GM23248 (cell line): ENCODE results near the gene NHS. TPM values are rescaled to one million over a fixed set of nuclear protein-coding genes. Genes with fewer than 3 reads are reported as not detected.

Experiments
- DNase-seq: peaks from one replicate; pipeline ENCODE4 v3.0.0-alpha.2; 2015
- H2AFZ ChIP-seq: fragments of 200-600 bp; sonication (generic); 2 replicates; pipeline ENCODE4 v1.6.1; 2016; ENCODE audit warnings: antibody characterized with exemption
- H3F3A ChIP-seq: fragments of 200-600 bp; sonication (generic); 2 replicates; pipeline ENCODE4 v1.6.1; 2016; ENCODE audit warnings: mild to moderate bottlenecking, antibody characterized with exemption, mixed run types; ENCODE audit not compliant: insufficient read depth
- H3K27ac ChIP-seq: fragments of 200-600 bp; sonication (generic); 2 replicates; pipeline ENCODE4 v1.5.1; 2016; ENCODE audit warnings: mild to moderate bottlenecking
- H3K27me3 ChIP-seq: fragments of 200-600 bp; sonication (generic); replicated peaks from 2 replicates; pipeline ENCODE4 v1.6.1; 2016; ENCODE audit warnings: mild to moderate bottlenecking; ENCODE audit not compliant: insufficient read depth
- H3K36me3 ChIP-seq: fragments of 200-600 bp; sonication (generic); 2 replicates; pipeline ENCODE4 v1.6.1; 2016; ENCODE audit warnings: low read depth, mild to moderate bottlenecking
- H3K4me1 ChIP-seq: fragments of 200-600 bp; sonication (generic); 2 replicates; pipeline ENCODE4 v1.6.1; 2016; ENCODE audit warnings: mild to moderate bottlenecking; ENCODE audit not compliant: insufficient read depth
- H3K4me2 ChIP-seq: fragments of 200-600 bp; sonication (generic); one replicate; pipeline ENCODE4 v1.6.1; 2016; ENCODE audit warnings: mild to moderate bottlenecking; ENCODE audit not compliant: unreplicated experiment
- H3K4me3 ChIP-seq: fragments of 200-600 bp; sonication (generic); 2 replicates; pipeline ENCODE4 v1.5.1; 2016; ENCODE audit warnings: mild to moderate bottlenecking
- H3K79me2 ChIP-seq: fragments of 200-600 bp; sonication (generic); 2 replicates; pipeline ENCODE4 v1.6.1; 2016; ENCODE audit warnings: mild to moderate bottlenecking; ENCODE audit not compliant: insufficient read depth
- H3K9ac ChIP-seq: fragments of 200-600 bp; sonication (generic); 2 replicates; pipeline ENCODE4 v1.6.1; 2016; ENCODE audit warnings: mild to moderate bottlenecking
- H3K9me2 ChIP-seq: fragments of 200-600 bp; sonication (generic); 2 replicates; pipeline ENCODE4 v1.6.1; 2016; ENCODE audit warnings: mixed run types, mild to moderate bottlenecking, moderate library complexity; ENCODE audit not compliant: insufficient read depth
- H3K9me3 ChIP-seq: fragments of 200-600 bp; sonication (generic); one replicate; pipeline ENCODE4 v1.6.1; 2017; ENCODE audit warnings: low read depth
- H4K20me1 ChIP-seq: fragments of 200-600 bp; sonication (generic); 2 replicates; pipeline ENCODE4 v1.6.0; 2016; ENCODE audit not compliant: insufficient read depth
- EZH2 ChIP-seq: fragments of 200-600 bp; sonication (generic); IDR thresholded peaks from 2 replicates; pipeline ENCODE4 v1.6.1; 2018; ENCODE audit warnings: antibody characterized with exemption, mild to moderate bottlenecking; ENCODE audit not compliant: insufficient read depth, poor library complexity, severe bottlenecking
- EZH2phosphoT487 ChIP-seq: fragments of 200-600 bp; sonication (generic); IDR thresholded peaks from 2 replicates; pipeline ENCODE4 v1.6.1; 2018; ENCODE audit warnings: antibody characterized with exemption, moderate library complexity, mild to moderate bottlenecking, low read depth; ENCODE audit not compliant: insufficient read depth
- WGBS, 2 experiments: methylation state at CpG; one replicate each; pipeline ENCODE4 v1.1.6; 2015 to 2017; ENCODE audit warnings: low lambda C conversion rate in 2 of 2, low coverage in 1 of 2; ENCODE audit errors: missing lambda C conversion rate in 2 of 2; 5-methylcytosine and 5-hydroxymethylcytosine counted together
- in situ Hi-C: fragments of 300-500 bp; cut with MboI; formaldehyde crosslinking; loops from 2 replicates; pipeline ENCODE4 v1.15.0; 2020
- polyA plus RNA-seq: library from polyadenylated mRNA; unstranded; fragments of >200 nt; fragmentation: Nextera tagmentation; extraction: Ambion mirVana; gene quantifications from 2 replicates; pipeline ENCODE4 v1.2.1, GENCODE V29; 2016
- total RNA-seq: library from RNA; depleted of rRNA; stranded (reverse); fragments of >200 nt; shearing (Covaris generic); gene quantifications from 2 replicates; pipeline ENCODE4 v1.2.3, GENCODE V29; 2014

The NHS gene
- total and polyA plus RNA-seq, 2 experiments from 2014 or later: 1.0 to 5.6 TPM

GRCh38 chrX:17432158-17432557 lies 57.2 kb downstream of the NHS start:
- H3K36me3 ChIP-seq: no peaks in the 10 kb centered on the region
- H3K79me2 ChIP-seq: 0 out of 2 replicates have a peak, but pooled peaks cover 7% of the 10 kb centered on the region
- in situ Hi-C loops: no loop called here
- H3K9me2 ChIP-seq: no peaks in the 10 kb centered on the region
- H3K9me3 ChIP-seq: no peaks in the 10 kb centered on the region
- DNase-seq: no peak
- peaks cover 4% of the 10 kb centered on the region; the same call in 1 of the 2 replicates for H3K4me1 ChIP-seq
- no peak overlapping the region for H3K9ac ChIP-seq
- no peak for TF ChIP-seq EZH2phosphoT487
- no peak for TF ChIP-seq EZH2
- no peak overlapping the region for H3K4me3 ChIP-seq
- no peaks in the 10 kb centered on the region for H3F3A ChIP-seq
- H3K27me3 ChIP-seq: no peaks in the 10 kb centered on the region
- H3K27ac ChIP-seq: no peak overlapping the region
- WGBS, 2 experiments: 37 to 50% methylated on average over 1 of the region's 1 CpG
- no peak overlapping the region for H3K4me2 ChIP-seq
- no peak overlapping the region for H2AFZ ChIP-seq
- no peaks in the 10 kb centered on the region for H4K20me1 ChIP-seq

DNA sequence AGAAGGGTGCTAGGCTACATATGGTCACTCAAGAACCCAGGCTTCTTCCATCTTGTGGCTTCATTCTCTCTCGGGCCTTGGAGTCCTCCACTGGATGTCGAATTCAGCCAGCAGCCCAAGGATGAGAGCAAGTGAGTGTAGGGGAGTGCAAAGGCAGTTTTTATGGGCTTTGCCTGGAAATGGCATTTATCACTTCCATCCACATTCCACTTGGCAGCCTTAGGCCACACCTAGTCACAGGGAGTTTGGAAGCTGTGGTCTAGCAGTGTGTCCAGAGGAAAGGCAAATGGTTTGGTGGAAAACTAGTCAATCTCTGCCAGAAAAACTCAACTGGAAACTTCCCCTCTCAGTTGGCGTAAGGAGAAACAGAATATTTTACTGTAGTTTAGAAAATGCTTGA lies 59.0 kb downstream of the NHS start:
- H3K9ac ChIP-seq: no peak overlapping the region
- H3K9me2 ChIP-seq: no peaks in the 10 kb centered on the region
- 0 out of 2 replicates have a peak, but pooled peaks cover 7% of the 10 kb centered on the region for H3K79me2 ChIP-seq
- no peaks in the 10 kb centered on the region for H3F3A ChIP-seq
- WGBS, 2 experiments: 100% methylated on average over 3 of the region's 3 CpGs
- H3K27ac ChIP-seq: no peak overlapping the region
- no peak overlapping the region for H3K4me3 ChIP-seq
- in situ Hi-C loops: no loop called here
- peaks cover 4% of the 10 kb centered on the region; the same call in 1 of the 2 replicates for H3K4me1 ChIP-seq
- DNase-seq: no peak
- H2AFZ ChIP-seq: no peak overlapping the region
- H3K27me3 ChIP-seq: no peaks in the 10 kb centered on the region
- H4K20me1 ChIP-seq: no peaks in the 10 kb centered on the region
- no peaks in the 10 kb centered on the region for H3K9me3 ChIP-seq
- no peak overlapping the region for H3K4me2 ChIP-seq
- H3K36me3 ChIP-seq: no peaks in the 10 kb centered on the region
- TF ChIP-seq EZH2phosphoT487 (no peak), EZH2 (no peak)

DNA sequence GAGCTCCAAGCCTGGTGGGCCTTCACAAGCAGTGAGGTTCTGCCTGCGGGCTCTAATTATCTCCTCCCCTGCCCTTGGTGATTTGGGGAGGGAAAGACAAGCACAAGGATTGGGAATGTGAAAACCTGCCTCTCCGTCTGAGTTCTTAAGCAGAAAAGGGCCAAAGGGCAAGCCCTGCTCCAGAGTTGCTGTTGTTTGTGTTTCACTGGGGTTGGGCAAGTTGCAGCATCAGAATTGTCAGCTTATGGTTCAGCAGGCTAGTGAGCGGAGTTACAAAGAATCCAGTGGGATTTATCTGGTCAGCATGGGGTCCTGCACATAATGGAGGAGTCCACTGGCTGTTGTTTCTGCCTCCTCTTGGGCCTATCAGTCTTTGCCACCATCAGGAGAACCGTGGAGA lies 60.5 kb downstream of the NHS start:
- TF ChIP-seq EZH2phosphoT487 (no peak), EZH2 (no peak)
- Histone ChIP-seq H3K79me2 (0 out of 2 replicates have a peak, but pooled peaks cover 7% of the 10 kb centered on the region), H3F3A (no peaks in the 10 kb centered on the region), H3K27me3 (no peaks in the 10 kb centered on the region), H3K27ac (no peak overlapping the region), H3K9me2 (no peaks in the 10 kb centered on the region), H3K4me1 (peaks cover 4% of the 10 kb centered on the region; the same call in 1 of the 2 replicates), H2AFZ (no peak overlapping the region), H3K9ac (no peak overlapping the region), H3K4me2 (no peak overlapping the region), H4K20me1 (no peaks in the 10 kb centered on the region), H3K9me3 (no peaks in the 10 kb centered on the region), H3K4me3 (no peak overlapping the region), H3K36me3 (no peaks in the 10 kb centered on the region)
- DNase-seq: no peak
- in situ Hi-C loops: no loop called here
- WGBS, 2 experiments: 100% methylated on average over 4 of the region's 4 CpGs

DNA sequence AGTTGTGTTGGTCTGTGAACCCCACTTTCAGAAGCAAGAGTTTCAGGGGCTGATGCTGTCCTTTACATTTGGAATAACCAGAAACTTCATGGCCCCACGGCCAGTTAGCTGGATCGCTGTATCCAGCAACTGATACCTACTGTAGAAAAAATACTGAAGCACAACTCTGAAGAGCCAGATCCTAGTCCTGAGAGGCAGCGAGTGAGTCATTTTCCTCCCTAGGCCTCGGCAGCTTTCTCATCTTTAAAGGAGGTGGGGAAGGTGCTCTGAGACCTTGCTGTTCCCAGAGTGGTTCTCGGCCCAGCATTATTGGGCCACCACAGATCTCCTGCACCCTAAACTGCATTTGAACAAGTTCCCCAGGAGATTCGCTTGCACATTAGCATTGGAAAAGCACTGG lies 63.2 kb downstream of the NHS start:
- no peak overlapping the region for H3K4me2 ChIP-seq
- in situ Hi-C loops: no loop called here
- no peak overlapping the region for H3K4me3 ChIP-seq
- no peak overlapping the region for H3K27ac ChIP-seq
- H3K9me2 ChIP-seq: no peaks in the 10 kb centered on the region
- H3K79me2 ChIP-seq: 0 out of 2 replicates have a peak, but pooled peaks cover 7% of the 10 kb centered on the region
- H2AFZ ChIP-seq: no peak overlapping the region
- H3K9me3 ChIP-seq: no peaks in the 10 kb centered on the region
- no peak for DNase-seq
- no peaks in the 10 kb centered on the region for H4K20me1 ChIP-seq
- no peak for TF ChIP-seq EZH2phosphoT487
- TF ChIP-seq EZH2: no peak
- H3K27me3 ChIP-seq: no peaks in the 10 kb centered on the region
- peaks cover 19% of the 10 kb centered on the region for H3K4me1 ChIP-seq
- peaks cover 4% of the 10 kb centered on the region; the same call in 1 of the 2 replicates for H3F3A ChIP-seq
- WGBS, 2 experiments: 69 to 76% methylated on average over 6 of the region's 6 CpGs
- H3K9ac ChIP-seq: no peak overlapping the region
- no peaks in the 10 kb centered on the region for H3K36me3 ChIP-seq

- H3K4me3 ChIP-seq: no peak overlapping the region
- peaks cover 22% of the 10 kb centered on the region for H3K4me1 ChIP-seq
- no peaks in the 10 kb centered on the region for H4K20me1 ChIP-seq
- no peaks in the 10 kb centered on the region for H3K27me3 ChIP-seq
- TF ChIP-seq EZH2 (no peak), EZH2phosphoT487 (no peak)
- H3K79me2 ChIP-seq: 0 out of 2 replicates have a peak, but pooled peaks cover 7% of the 10 kb centered on the region
- in situ Hi-C loops: no loop called here
- no peak overlapping the region for H3K9ac ChIP-seq
- H3F3A ChIP-seq: peaks cover 4% of the 10 kb centered on the region; the same call in 1 of the 2 replicates
- no peaks in the 10 kb centered on the region for H3K9me2 ChIP-seq
- no peaks in the 10 kb centered on the region for H3K36me3 ChIP-seq
- no peak overlapping the region for H3K27ac ChIP-seq
- no peak overlapping the region for H3K4me2 ChIP-seq
- no peak for DNase-seq
- no peak overlapping the region for H2AFZ ChIP-seq
- no peaks in the 10 kb centered on the region for H3K9me3 ChIP-seq
Observed at GRCh38 chrX:17440258-17440657, 65.3 kb downstream of the NHS start.
